Measurements from ENCODE around the gene C12orf75. TPM values are rescaled to one million over a fixed set of nuclear protein-coding genes. Genes with fewer than 3 reads are reported as not detected.

C12orf75 gene
- total and polyA plus RNA-seq, 2 donors (not counting 3 experiments of a cell fraction or from before 2014, with no cell fraction given): 23.6 to 60.7 TPM

GRCh38 chr12:105287408-105287807 lies 43.1 kb upstream of the C12orf75 start:
- Histone ChIP-seq H3K4me2 (ENCODE audit: insufficient read depth, low read length) (no peak overlapping the region), H2AFZ (ENCODE audit: low read depth, low read length) (no peak overlapping the region), H3K79me2 (ENCODE audit: control insufficient read depth, insufficient read depth, low read length) (no peaks in the 10 kb centered on the region), H3K4me1 (ENCODE audit: control insufficient read depth, extremely low read depth, insufficient read depth, low read length) (peaks cover 11% of the 10 kb centered on the region), H3K9ac (replicated peaks; ENCODE audit: extremely low read depth, insufficient read depth, low read length) (no peak overlapping the region), H3K4me3 (replicated peaks in 1 of 3; ENCODE audit: insufficient read depth in 1 of 3, low read depth in 1 of 3, low read length in 3 of 3) (no peak overlapping the region), H3K27me3 (ENCODE audit: control insufficient read depth in 2 of 2, insufficient read depth in 2 of 2, low read length in 2 of 2) (no peaks in the 10 kb centered on the region), H4K20me1 (replicated peaks; ENCODE audit: control insufficient read depth, extremely low read depth, insufficient read depth, low read length) (no peaks in the 10 kb centered on the region), H3K9me1 (replicated peaks; ENCODE audit: control insufficient read depth, extremely low read depth, insufficient read depth, low read length) (no peaks in the 10 kb centered on the region), H3K36me3 (ENCODE audit: control insufficient read depth in 2 of 2, extremely low read depth in 1 of 2, insufficient read depth in 2 of 2, low read length in 2 of 2) (no peaks in the 10 kb centered on the region), H3K9me3 (replicated peaks; ENCODE audit: control insufficient read depth, insufficient read depth, low read length) (no peaks in the 10 kb centered on the region), H3K27ac (ENCODE audit: insufficient read depth, low read depth, low read length) (no peak overlapping the region)
- DNase-seq (ENCODE audit: low read depth, low spot score): no peak
- ChIA-PET CTCF (no interaction called here), POLR2A (no interaction called here)
- FAIRE-seq: no peak
- dilution Hi-C loops (cut with MboI; ENCODE audit: extremely low pct_ligation_motif_present, low sequenced_read_pairs) (no loop called here), intact Hi-C loops (cut with micrococcal nuclease) (no loop called here)
- no TSS peak for BruUV-seq (replicated peaks)
- TF ChIP-seq MYC (IDR thresholded peaks at IDR 0.05; ENCODE audit: low read depth, low read length) (no peak), POLR2AphosphoS5 (IDR thresholded peaks at IDR 0.05; ENCODE audit: insufficient read depth, low read depth, low read length) (no peak), GATA2 (IDR thresholded peaks at IDR 0.05; ENCODE audit: insufficient read depth, insufficient read length, low read depth, low read length) (no peak), MAX (IDR thresholded peaks at IDR 0.05; ENCODE audit: insufficient read depth, insufficient read length) (no peak), JUN (IDR thresholded peaks at IDR 0.05; ENCODE audit: borderline replicate concordance, insufficient read depth, insufficient read length, low read depth) (no peak), CTCF (IDR thresholded peaks at IDR 0.05; ENCODE audit: extremely low read depth in 1 of 2, insufficient read depth in 1 of 2, low read depth in 1 of 2, low read length in 2 of 2) (no peak), EZH2 (IDR thresholded peaks at IDR 0.05; ENCODE audit: borderline replicate concordance, low read depth, low read length, severe bottlenecking) (no peak), POLR2A (IDR thresholded peaks at IDR 0.05; ENCODE audit: low read depth, low read length) (no peak), FOS (IDR thresholded peaks at IDR 0.05; ENCODE audit: borderline replicate concordance, insufficient read depth, low read length) (no peak)
